PC-3 (cell line): ENCODE measurements around the gene RPS19BP1. TPM values are rescaled to one million over a fixed set of nuclear protein-coding genes. Genes with fewer than 3 reads are reported as not detected.

Experiments
- ATAC-seq: fragments of 200-7000 bp; cut with Tn5 transposase; 2 replicates; pipeline ENCODE4 v1.9.1; 2020; ENCODE audit warnings: mild to moderate bottlenecking, moderate library complexity
- BruUV-seq: library from RNA; stranded (reverse); fragments of 400-500 nt; replicated peaks from 2 replicates; lab custom pipeline; 2021; lab: Mats Ljungman, UMichigan
- CTCF ChIA-PET: fragments of 300-600 bp; sonication (Branson Sonifier 250); formaldehyde crosslinking; loops from one replicate; lab custom pipeline; 2022; ENCODE audit warnings: antibody characterized with exemption; lab: Charles Lee
- POLR2A ChIA-PET: fragments of 300-600 bp; sonication (Branson Sonifier 250); formaldehyde crosslinking; loops from one replicate; lab custom pipeline; 2022; ENCODE audit warnings: antibody characterized with exemption; ENCODE audit not compliant: unreplicated experiment; lab: Charles Lee
- DNase-seq: peaks from one replicate; pipeline ENCODE4 v3.0.0-alpha.2; 2015
- H2AFZ ChIP-seq: fragments of 300-600 bp; sonication (generic); 2 replicates; pipeline ENCODE4 v1.6.0; 2016; ENCODE audit warnings: antibody characterized with exemption, low read length
- H3F3A ChIP-seq: fragments of 300-600 bp; sonication (generic); one replicate; pipeline ENCODE4 v1.6.0; 2017; ENCODE audit warnings: antibody characterized with exemption, low read length, control low read depth, mild to moderate bottlenecking; ENCODE audit not compliant: unreplicated experiment
- H3K27ac ChIP-seq: fragments of 300-600 bp; sonication (generic); 2 replicates; pipeline ENCODE4 v1.5.1; 2016; ENCODE audit warnings: mild to moderate bottlenecking, low read length
- H3K27me3 ChIP-seq: fragments of 300-600 bp; sonication (generic); 2 replicates; pipeline ENCODE4 v1.6.1; 2016; ENCODE audit warnings: low read length, mixed read lengths
- H3K36me3 ChIP-seq: fragments of 300-600 bp; sonication (generic); 2 replicates; pipeline ENCODE4 v1.6.1; 2016; ENCODE audit warnings: low read depth, mixed run types, low read length, mixed read lengths
- H3K4me1 ChIP-seq: fragments of 300-600 bp; sonication (generic); 2 replicates; pipeline ENCODE4 v1.5.1; 2016; ENCODE audit warnings: low read length; ENCODE audit not compliant: insufficient read depth
- H3K4me2 ChIP-seq: fragments of 300-600 bp; sonication (generic); 2 replicates; pipeline ENCODE4 v1.6.0; 2016; ENCODE audit warnings: low read length
- H3K4me3 ChIP-seq: fragments of 300-600 bp; sonication (generic); 2 replicates; pipeline ENCODE4 v1.5.1; 2016; ENCODE audit warnings: mild to moderate bottlenecking, low read length, mixed read lengths
- H3K79me2 ChIP-seq: fragments of 300-600 bp; sonication (generic); 2 replicates; pipeline ENCODE4 v1.6.1; 2017; ENCODE audit warnings: low read length, mixed read lengths
- H3K9ac ChIP-seq: fragments of 300-600 bp; sonication (generic); 2 replicates; pipeline ENCODE4 v1.6.0; 2016; ENCODE audit warnings: mild to moderate bottlenecking, low read length
- H3K9me2 ChIP-seq: fragments of 300-600 bp; sonication (generic); replicated peaks from 2 replicates; pipeline ENCODE4 v1.6.1; 2016; ENCODE audit warnings: mixed run types, low read length, mixed read lengths
- H3K9me3 ChIP-seq: fragments of 300-600 bp; sonication (generic); 2 replicates; pipeline ENCODE4 v1.6.1; 2016; ENCODE audit warnings: low read length, mixed read lengths
- H4K20me1 ChIP-seq: fragments of 300-600 bp; sonication (generic); 2 replicates; pipeline ENCODE4 v1.6.1; 2016; ENCODE audit warnings: low read length, mixed read lengths
- EZH2 ChIP-seq: fragments of 300-600 bp; sonication (generic); IDR thresholded peaks from one replicate; pipeline ENCODE4 v1.6.1; 2017; ENCODE audit warnings: antibody characterized with exemption, mild to moderate bottlenecking, low read length; ENCODE audit not compliant: unreplicated experiment
- EZH2phosphoT487 ChIP-seq: fragments of 300-600 bp; sonication (generic); IDR thresholded peaks from 2 replicates; pipeline ENCODE4 v1.6.1; 2018; ENCODE audit warnings: mild to moderate bottlenecking, antibody characterized with exemption, low read length, borderline replicate concordance
- intact Hi-C: fragments of 100-400 bp; cut with micrococcal nuclease; formaldehyde crosslinking; loops from 2 replicates; pipeline ENCODE4 v1.9.0; 2023
- total RNA-seq: library from RNA; depleted of rRNA; stranded (reverse); fragments of >200 nt; gene quantifications from 2 replicates; pipeline ENCODE4 v1.2.3, GENCODE V29; 2014
- TF ChIP-seq, protein P1 (sequence below): fragments of 300-600 bp; sonication (generic); conservative IDR thresholded peaks from 2 replicates; pipeline ENCODE4 v1.5.1; 2017; ENCODE audit warnings: antibody characterized with exemption, low read depth, mild to moderate bottlenecking, low read length

Gene RPS19BP1
- total RNA-seq, 1 experiment from 2014 or later, result 253 TPM

DNA sequence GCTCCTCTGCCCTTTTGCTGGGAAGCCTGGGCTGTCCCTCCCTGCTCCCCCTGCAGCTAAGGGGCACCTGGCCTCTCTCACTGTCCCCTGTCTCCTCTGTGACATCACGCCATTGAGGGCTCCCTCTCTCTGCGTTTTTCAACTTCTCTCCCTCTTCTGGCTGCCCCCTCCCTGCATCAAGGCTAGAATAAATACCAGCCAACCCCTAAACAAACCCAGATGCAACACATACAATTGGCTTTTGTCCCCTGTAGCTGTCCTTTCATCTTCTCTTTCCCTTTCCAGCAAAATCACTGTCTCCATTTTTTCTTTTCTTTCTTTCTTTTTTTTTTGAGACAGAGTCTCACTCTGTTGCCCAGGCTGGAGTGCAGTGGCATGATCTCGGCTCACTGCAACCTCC is 33.7 kb downstream of the RPS19BP1 start:
- ATAC-seq (no peak), DNase-seq (no peak)
- H3K9me2 ChIP-seq, result no peaks in the 10 kb centered on the region
- no peak for TF ChIP-seq EZH2
- no peak for TF ChIP-seq EZH2phosphoT487
- TF ChIP-seq, protein P1, sequence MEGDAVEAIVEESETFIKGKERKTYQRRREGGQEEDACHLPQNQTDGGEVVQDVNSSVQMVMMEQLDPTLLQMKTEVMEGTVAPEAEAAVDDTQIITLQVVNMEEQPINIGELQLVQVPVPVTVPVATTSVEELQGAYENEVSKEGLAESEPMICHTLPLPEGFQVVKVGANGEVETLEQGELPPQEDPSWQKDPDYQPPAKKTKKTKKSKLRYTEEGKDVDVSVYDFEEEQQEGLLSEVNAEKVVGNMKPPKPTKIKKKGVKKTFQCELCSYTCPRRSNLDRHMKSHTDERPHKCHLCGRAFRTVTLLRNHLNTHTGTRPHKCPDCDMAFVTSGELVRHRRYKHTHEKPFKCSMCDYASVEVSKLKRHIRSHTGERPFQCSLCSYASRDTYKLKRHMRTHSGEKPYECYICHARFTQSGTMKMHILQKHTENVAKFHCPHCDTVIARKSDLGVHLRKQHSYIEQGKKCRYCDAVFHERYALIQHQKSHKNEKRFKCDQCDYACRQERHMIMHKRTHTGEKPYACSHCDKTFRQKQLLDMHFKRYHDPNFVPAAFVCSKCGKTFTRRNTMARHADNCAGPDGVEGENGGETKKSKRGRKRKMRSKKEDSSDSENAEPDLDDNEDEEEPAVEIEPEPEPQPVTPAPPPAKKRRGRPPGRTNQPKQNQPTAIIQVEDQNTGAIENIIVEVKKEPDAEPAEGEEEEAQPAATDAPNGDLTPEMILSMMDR, result no peak
- BruUV-seq, result no TSS peak
- no peak overlapping the region for H3K27ac ChIP-seq
- H3K36me3 ChIP-seq, result no peaks in the 10 kb centered on the region
- no peaks in the 10 kb centered on the region for H3K27me3 ChIP-seq
- ChIA-PET POLR2A (no interaction called here), CTCF (no interaction called here)
- H4K20me1 ChIP-seq, result no peaks in the 10 kb centered on the region
- no peaks in the 10 kb centered on the region for H3K9me3 ChIP-seq
- no peak overlapping the region for H2AFZ ChIP-seq
- H3K9ac ChIP-seq, result no peak overlapping the region
- intact Hi-C loops, result loop anchor here (5.0 to 10.0 kb wide), 2 partner anchors 33 to 64 kb away; partner anchors contain the start of gene RPS19BP1
- H3K79me2 ChIP-seq, result peaks cover 17% of the 10 kb centered on the region
- peaks cover 23% of the 10 kb centered on the region for H3K4me1 ChIP-seq
- no peak overlapping the region for H3K4me2 ChIP-seq
- H3F3A ChIP-seq, result no peaks in the 10 kb centered on the region
- no peak overlapping the region for H3K4me3 ChIP-seq

GRCh38 chr22:39498368-39498767 is 34.2 kb downstream of the RPS19BP1 start:
- Histone ChIP-seq H3K27me3 (no peaks in the 10 kb centered on the region), H4K20me1 (no peaks in the 10 kb centered on the region), H3K4me2 (no peak overlapping the region), H3K9me2 (no peaks in the 10 kb centered on the region), H3K4me3 (no peak overlapping the region), H3K36me3 (no peaks in the 10 kb centered on the region), H3K9me3 (no peaks in the 10 kb centered on the region), H2AFZ (no peak overlapping the region), H3K79me2 (peaks cover 13% of the 10 kb centered on the region), H3F3A (no peaks in the 10 kb centered on the region), H3K9ac (no peak overlapping the region), H3K27ac (no peak overlapping the region), H3K4me1 (peaks cover 23% of the 10 kb centered on the region)
- ATAC-seq (no peak), DNase-seq (no peak)
- BruUV-seq, result no TSS peak
- intact Hi-C loops, result loop anchor here (5.0 to 10.0 kb wide), 2 partner anchors 34 to 64 kb away; partner anchors contain the start of gene RPS19BP1
- ChIA-PET CTCF (no interaction called here), POLR2A (no interaction called here)
- TF ChIP-seq, protein P1, result no peak
- no peak for TF ChIP-seq EZH2phosphoT487
- TF ChIP-seq EZH2, result no peak

- H3K27ac ChIP-seq, result no peak overlapping the region
- no peak overlapping the region for H2AFZ ChIP-seq
- no peak overlapping the region for H3K4me2 ChIP-seq
- peaks cover 23% of the 10 kb centered on the region for H3K4me1 ChIP-seq
- H3K36me3 ChIP-seq, result no peaks in the 10 kb centered on the region
- no peak overlapping the region for H3K9ac ChIP-seq
- ChIA-PET CTCF (no interaction called here), POLR2A (no interaction called here)
- no peaks in the 10 kb centered on the region for H3K27me3 ChIP-seq
- H4K20me1 ChIP-seq, result no peaks in the 10 kb centered on the region
- TF ChIP-seq EZH2phosphoT487 (no peak), EZH2 (no peak)
- TF ChIP-seq, protein P1, result no peak
- no TSS peak for BruUV-seq
- ATAC-seq (no peak), DNase-seq (no peak)
- H3K9me3 ChIP-seq, result no peaks in the 10 kb centered on the region
- no peaks in the 10 kb centered on the region for H3F3A ChIP-seq
- intact Hi-C loops, result loop anchor here (5.0 to 10.0 kb wide), 2 partner anchors 35 to 63 kb away; partner anchors contain the start of gene RPS19BP1
- H3K4me3 ChIP-seq, result no peak overlapping the region
- H3K79me2 ChIP-seq, result peaks cover 3% of the 10 kb centered on the region
- H3K9me2 ChIP-seq, result no peaks in the 10 kb centered on the region
Measured at GRCh38 chr22:39497429-39497828, 35.1 kb downstream of the RPS19BP1 start.
